Activated T-helper 1 cell treated with Interleukin-2 at 50 U/mL for 16 hours (primary cell): ENCODE measurements around the gene TUNAR.

Source experiments
- DNase-seq: peaks from one replicate; pipeline ENCODE4 v3.0.0-alpha.2; 2020; ENCODE audit warnings: low read depth

Gene TUNAR

DNA sequence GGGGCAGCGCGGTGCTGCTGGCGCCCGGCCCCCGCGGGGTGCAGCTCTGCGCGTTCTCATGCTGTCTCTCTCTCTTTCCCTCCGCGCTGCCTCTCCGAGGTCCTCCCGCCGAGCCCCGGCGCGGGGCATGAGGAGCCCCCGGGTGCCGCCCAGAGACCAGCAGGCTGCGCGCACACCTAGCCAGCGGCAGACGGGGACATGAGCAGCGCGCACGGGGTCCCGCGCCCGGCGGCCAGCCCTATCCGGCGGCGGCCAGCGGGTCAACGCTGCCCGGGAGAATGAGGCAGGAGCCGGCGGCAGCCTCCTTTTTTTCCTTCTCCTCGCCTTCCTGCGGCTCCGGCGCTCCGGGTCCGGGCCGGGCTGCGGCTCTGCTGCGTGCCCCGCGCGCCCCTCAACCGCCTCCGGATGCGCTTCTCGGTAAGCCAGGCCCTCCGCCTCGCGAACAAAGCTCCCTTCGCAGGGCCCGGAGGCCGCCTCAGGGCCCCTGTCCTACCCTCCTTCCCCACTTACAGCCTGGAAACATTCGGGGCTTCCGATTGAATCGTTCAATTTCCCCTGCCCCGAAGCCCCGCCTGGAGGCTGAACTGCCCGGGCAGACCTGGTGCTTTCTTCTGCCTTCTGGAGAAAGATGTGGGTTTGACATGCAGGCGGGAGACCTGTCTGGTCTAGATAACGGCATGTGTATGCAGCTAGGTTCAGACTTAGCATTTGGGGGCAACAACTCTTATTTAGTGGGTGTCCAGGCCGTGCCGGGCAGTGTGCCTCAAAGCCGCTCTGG, at the start of gene TUNAR:
Gene TUNAR (plus strand): TSS at position 72 of the 778 bp plus-strand sequence.
- no peak for DNase-seq

DNA sequence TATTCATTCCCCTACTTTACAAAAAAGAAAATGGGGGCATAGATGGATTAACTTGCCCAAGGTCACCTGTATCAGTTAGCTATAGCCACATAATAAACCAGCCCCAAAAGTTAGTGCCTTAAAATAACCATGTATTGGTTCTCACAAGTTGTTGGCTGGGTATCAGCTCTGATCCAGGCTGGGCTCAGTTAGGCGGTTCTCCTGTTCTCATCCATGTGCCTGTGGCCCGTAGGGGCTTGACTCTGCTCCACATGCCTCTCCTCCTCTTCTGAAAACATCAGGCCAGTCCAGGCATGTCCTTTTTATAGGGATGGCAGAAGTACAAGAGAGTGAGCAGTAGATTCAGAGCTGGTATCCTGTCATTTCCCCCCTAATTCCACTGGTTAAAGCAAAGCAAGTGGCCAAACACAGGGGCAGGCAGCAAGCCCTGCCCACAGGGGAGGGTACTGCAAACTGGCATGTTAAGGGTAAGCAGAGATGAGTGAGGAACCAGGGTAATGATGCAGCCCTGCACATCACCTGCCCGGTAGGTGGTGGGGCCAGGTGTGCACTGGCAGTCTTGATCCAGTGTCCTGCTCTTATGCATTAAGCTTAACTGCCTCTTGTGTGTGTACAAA, 47.9 kb upstream of the TUNAR start:
- DNase-seq, result no peak

DNA sequence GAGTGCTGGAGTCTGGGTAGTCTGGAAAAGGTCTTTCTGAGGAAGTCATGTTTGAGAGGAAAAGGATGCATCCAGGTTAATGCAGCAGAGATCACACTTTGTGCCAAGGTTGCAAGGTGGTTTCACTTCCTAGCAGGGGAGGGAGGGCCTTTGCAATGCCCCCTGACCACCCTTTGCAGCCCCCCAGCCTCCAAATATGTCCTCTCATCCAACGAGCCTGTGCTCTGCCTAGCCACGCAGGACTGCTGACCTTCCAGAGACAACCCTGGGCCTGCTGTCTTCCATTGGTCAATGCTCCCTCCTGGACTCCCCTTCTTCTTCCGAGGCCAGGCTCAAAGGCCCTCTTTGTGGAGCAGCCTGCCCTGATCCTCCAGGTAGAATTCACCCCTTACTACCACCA, 47.3 kb upstream of the TUNAR start:
- DNase-seq, result no peak

DNA sequence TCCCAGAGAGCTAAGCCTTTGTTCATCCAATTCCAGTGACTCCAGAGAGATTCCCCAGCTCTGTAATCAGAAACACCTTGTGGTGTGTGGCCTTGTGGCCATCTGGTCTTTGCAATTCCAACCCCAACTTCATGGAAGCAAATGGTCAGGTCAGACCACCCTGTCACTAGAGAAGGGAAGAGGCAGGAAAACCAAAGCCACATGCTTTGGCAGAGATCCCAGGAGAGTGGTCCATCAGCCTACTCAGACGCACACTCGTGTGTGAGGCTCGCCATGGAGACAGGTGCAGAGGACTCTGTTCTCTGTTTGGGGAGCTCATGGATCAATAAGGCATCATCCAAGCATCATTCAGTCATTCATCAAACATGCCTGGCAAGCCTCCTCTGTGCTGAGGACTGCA, 46.2 kb upstream of the TUNAR start:
- no peak for DNase-seq

DNA sequence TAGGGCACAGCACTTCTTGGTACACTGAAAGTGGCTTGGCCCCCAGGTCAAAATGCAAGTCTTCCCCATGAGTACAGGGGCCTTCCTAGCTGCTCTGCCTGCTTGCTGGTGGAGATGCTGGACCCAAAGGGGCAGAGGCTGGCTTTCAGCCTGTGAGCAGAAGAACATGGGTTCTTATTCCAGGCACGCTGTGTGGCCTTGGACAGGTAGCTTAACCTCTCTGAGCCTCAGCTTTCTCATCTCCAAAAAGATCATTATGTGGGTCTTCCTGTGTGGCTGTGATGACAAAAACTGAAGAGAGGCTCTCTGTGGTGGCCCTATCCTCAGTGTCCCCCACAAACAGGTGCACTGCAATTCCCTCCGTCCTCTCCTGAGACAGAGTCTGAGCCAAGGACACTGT, 45.6 kb upstream of the TUNAR start:
- DNase-seq, result no peak

DNA sequence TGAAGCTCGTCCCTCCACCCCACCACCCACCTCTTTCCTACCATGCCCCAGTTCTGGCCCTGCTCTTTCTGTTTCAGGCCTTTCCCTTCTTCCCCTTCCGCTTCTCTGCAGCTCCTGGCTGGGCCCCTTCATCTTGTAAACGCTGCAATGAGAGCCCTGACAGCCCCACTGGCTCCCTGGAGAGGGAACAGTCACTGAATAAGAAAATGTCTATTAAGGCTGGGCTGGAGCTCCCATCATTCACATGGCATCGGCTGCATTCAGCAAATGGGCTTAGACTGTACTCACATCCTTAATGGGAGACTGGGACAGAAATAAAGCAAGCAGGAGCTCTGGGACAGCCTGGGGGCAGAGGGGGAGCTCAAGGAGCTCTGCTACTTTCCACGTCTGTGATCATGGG, 45.2 kb upstream of the TUNAR start:
- no peak for DNase-seq

DNA sequence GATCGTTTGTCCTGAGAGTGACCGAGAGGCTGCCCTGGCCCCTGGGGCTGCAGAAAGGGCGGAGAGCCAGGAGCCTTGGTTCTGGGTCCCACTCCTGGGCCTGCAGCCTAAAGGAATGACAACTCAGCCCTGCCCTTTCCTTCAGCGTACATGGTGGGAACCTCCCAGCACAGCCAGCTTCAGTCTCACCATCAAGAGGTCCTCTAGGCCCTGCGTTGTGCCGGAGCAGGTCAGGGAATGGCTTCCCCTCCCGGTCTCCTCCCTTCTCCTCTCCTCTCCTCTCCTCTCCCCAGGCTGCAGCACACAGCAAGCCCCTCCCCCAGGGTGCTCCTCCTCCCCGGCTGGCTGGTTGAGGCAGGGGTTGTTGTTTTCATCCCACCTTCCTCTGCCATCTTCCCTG, 44.6 kb upstream of the TUNAR start:
- no peak for DNase-seq

DNA sequence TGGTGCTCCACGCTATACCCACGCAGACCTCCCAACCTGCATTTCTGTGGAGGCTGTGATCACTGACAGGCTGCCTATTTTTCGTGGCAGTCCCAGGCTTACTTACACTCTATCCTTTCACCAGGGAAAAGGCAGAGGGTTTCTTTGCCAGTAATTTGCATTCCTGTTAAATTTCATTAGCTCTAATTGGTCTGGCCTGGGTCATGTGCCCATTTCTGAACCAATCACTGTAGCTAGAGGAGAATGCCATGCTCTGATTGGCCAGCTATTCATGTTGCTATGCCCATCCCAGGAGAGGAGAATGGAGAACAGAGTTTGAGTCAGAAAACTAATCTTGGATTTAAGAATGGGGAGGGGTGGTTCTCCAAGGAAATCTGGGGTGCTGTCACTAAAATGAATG, 43.2 kb upstream of the TUNAR start:
- no peak for DNase-seq

DNA sequence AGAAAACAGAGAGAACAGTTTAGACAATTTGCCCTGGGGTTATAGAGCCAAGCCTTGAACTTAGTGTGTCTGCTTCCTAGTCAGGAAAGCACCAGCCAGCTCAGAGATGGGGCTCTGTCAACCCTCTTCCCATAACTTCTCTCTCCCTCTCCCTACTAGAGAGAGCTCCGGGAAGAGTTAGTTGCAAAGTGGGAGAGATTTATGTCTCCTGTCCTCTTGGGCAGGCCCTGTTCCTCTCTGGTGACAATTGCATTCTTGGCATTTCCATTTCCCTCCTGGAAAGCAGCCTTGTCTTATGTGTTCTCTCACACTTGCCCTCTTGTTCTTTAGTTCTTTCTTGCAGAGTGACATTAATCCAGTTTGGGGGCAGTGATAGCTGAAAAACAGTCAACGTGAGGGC, 42.1 kb upstream of the TUNAR start:
- DNase-seq, result no peak

DNA sequence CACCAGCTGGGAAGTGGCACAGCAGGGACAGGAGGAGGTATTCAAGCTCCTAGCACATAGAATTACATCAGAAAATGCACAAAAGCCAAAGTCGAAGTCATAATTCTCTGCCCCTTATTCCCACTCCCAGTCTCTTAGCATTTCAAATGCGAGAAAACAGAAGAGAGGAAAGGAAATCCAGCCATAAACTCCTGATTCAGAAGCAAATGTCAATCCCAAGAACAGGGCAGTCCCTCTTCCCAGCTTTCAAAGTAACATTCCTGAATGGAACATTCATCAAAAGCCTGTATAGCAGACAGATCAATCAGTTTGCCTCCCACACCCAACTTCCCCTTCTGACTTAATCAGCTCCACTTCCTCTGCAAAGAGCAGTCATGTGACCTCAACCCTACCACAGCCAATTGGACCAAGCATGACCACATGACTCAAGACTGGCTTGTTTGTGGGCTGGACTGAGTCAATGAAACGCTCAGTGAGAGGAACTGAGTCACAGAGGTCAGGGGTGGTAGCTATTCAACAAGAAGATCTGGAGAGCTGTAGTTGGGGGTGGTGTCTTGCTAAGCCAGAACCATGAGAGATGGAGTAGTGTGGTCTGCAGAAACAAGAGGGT, 41.4 kb upstream of the TUNAR start:
- no peak for DNase-seq

DNA sequence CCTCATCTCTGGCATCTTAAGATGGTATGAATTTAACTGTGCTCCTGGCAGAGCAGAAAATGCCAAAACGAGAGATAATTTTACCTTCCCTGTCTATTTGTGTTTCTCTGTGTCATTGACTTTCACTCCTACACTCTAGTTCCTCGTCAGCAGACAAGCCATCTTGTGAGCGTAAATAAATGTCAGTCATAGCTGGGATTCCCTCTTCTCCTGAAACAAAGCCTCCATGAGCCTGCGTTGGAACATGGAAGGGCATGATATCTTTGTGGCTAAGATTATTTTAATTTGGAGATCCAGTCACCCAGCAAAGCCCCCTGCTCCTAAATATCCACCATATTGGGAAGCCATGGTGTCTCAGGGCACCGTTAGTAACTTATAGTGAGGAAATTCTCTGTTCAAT, 37.8 kb upstream of the TUNAR start:
- no peak for DNase-seq

DNA sequence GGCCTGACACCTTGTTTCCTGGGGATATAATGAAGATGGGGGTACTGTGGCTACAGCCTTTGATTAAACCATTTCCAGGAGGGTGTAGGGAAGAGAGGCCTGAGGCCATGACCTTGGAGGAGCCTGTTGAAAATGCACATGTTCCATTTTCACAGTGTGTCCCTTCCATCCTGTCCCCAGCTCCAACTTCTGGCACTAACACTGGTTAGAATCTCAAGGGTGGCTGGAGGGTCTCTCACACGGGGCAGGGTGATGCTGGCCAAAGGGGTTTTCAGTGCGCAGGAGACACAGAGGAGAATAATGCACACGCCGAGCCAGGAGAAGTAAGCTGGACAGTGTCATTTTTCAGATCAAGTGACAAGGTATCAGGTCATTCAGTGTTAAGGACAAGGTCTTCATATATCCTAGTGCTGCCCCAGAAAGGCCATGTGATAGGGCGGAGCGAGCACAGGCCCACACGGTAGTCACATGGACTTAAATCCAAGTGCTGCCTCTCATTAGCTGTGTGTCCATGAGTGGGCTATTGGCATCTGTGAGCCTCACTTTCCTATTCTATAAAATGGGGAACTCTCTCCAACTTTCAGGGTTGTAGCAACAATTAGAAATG, 36.4 kb upstream of the TUNAR start:
- no peak for DNase-seq

DNA sequence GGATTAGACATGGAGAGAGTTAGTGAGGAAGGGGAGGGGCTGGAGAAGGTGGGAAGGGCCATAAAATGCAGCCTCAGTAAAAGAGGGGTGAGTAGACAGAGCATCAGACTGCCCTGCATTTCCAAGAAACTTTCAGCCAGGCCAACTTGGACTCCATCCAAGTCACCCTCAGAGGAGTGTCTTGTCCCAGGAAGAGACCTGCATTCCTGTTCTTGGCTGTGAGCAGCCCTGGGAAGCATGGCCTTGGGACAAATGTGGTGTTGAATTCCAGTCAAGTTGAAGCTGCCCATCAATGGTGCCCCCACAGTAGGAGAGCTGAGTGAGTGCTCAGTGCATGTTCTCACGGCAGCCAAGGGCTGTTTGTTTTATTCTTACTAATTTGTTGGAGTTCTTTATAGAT, 35.0 kb upstream of the TUNAR start:
- no peak for DNase-seq

DNA sequence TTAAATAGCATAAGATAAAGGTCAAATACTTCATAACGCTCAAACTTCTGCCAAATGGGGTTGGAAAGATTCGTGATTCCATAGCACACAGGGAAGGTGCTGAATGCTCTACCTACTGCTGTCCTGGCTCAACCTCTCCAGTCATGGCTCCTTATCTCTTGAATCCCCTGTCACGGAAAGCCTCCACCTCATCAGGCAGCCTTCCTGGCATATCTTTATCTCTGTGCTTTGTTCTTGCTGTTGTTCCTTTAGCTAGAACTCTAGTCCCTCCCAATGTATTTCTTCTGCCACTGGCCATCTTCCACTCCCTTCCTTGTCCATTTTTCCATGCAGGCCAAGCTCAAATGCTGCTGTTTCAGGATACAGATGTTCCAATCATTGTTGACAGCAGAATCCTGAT, 26.9 kb upstream of the TUNAR start:
- no peak for DNase-seq

DNA sequence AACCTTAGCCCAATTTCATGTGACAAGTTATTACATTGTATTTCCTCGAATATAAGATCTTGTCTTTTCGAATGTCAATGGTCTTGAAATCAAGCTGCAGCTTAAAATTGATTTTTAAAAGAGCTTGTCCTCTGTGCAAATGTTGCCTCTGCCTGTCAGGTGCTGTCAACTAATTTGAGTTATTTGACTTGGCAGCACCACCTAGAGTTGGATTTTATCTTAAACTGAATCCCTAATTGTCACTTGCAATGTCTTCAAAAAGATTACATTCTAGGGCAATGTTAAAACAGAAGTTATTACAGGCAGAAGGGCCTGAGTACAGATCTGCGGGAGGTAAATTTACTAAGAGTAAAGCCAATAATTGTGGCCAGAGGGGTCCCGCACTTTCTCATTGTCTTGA, 26.2 kb upstream of the TUNAR start:
- DNase-seq, result no peak

DNA sequence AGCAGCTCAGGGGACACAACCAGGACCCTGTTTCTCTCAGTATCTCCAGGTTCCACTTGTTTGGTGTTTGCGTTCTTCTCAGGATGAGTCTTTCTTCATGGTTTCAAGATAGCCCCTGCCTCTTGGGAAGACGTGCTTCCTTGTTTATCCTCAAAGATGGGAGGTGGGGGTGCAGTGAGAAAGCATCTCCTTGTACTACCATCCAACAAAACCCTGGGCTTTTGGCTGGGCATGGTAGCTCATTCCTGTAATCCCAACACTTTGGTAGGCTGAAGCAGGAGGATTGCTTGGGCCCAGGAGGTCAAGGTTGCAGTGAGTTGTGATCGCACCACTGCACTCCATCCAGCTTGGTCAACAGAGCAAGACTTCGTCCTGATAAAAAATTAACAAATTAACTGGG, 21.0 kb upstream of the TUNAR start:
- no peak for DNase-seq

DNA sequence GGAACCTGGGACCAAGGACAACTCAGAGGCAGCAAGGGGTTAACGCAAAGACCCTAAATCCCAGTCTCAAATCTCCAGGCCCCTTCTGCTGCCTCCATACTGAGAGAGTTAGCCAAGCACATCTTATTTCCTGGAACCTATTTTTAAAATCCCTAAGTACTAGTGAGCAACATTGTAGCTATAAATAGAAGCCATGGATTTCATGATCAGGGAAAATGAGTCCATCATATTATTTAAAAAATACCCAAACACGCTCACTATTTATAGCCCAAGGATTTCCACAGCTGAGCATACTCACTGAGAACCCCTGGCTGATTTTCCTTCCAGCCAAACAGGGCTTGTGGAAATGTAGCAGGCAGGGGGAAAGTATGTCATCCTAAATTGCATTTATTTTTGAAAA, 19.4 kb upstream of the TUNAR start:
- no peak for DNase-seq

DNA sequence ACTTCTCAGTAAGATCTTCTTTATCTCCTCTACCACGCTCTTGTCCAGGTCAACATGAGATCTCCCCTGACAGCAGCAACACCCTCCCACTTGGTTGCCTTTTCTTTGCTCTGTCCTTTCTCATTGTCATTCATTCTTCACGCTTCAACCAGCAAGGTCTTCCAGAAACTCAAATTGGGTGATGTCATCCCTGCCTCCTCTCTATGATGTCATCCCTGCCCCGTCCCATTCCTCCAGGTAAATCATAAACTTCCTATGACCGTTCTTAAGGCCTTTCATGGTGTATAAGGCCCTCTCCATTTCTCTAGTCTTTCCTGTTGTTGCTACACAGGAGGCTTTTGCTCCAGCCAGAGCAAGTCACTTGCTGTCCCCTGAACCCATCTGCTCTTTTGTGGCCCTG, 17.7 kb upstream of the TUNAR start:
- DNase-seq, result no peak

DNA sequence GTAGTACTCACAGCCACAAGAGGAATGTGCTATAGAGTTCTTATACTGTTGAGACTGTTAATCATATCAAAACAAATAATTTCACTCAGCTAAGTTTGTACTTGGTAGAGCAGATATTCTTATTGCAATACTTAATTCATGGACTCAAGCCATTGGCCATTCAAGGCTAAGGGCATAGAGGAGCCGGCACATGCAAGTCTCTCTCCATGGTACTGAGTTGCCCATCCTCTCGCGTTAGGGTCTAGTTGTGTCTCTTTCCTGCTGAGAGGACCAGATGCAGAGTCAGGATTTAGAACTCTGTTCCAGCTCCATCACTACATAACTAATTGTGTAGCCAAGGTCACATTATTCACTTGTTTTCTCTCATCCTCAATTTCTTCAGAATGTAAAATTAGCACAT, 14.4 kb upstream of the TUNAR start:
- no peak for DNase-seq

DNA sequence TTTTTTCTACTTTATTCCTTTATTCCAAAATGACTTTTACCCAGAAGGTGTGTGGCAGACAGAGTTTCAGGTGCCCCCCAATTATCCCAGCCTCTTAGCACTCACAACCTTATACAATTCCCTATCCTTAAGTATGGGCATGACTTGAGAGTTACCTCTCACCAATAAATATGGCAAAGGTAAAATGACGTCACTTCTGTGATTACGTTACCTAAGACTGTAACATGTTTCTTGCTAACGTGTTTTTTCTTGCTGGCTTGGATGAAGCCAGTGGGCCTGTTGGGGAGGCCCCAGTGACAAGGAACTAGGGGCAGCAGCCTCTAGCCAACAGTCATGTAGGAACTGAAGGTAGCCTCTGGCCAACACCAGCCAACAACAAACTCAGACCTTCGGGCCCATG, 13.3 kb upstream of the TUNAR start:
- no peak for DNase-seq

DNA sequence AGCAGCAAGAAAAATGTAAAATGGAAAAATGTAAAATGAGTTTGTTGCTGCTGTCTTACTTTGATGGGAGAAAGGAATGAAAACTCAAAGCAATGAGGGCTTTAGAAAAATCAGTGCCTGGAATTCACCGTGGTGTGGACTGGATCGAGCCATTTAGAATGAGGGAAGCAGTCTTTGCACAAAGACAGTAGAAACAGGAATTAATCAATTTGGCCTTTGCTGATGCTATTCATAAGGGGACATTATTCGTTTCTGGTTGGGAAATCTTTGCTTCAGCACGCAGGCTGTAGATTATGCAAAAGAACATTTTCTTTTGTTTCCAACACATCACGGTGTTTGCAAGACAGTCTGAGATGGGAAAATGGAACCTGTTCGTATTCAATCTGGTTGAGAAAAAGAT, 6.9 kb upstream of the TUNAR start:
- no peak for DNase-seq

DNA sequence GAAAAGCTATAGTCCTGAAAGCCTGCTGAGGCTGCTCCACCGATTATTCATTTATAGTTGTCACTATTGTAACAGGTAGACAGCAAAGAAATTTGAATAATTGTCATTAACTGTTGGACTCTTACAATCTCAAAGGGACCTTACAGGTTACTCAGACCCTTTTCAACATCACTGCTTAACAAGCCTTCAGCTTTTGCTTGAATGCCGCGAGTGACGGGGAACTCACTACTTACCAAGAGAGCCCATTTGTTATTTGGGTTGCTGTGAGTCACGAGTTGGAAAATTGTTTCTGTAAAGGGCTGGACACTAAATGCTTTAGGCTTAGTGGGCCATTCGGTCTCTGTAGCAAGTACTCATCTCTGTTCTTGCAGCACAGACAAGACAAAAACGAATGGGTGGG, 5.9 kb upstream of the TUNAR start:
- DNase-seq, result no peak

DNA sequence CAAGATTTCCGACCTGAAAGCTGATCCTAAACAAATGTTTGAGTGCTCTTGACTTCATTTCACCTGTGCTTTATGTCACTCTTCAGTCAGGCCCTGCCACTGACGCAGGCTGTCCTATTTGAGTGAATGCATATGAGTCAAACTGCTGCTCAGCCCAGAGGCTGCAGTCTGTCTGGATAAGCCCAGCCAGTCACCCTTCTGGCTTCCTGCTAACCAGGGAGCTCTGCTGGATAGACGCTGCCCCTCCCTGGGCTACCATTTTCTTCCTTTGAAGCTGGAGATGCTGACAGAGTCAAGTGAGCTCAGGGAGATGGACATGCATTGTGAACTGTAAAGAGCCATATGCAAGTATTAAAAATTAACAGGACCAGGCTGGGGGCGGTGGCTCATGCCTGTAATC, 5.1 kb upstream of the TUNAR start:
- DNase-seq, result no peak
